HCT116 (cell line): ENCODE results near the gene TNNI2. TPM values are rescaled to one million over a fixed set of nuclear protein-coding genes. Genes with fewer than 3 reads are reported as not detected.

Source experiments
- ATAC-seq: fragments of 200-7000 bp; cut with Tn5 transposase; 2 replicates; pipeline ENCODE4 v1.9.1; 2020; ENCODE audit warnings: mild to moderate bottlenecking, moderate library complexity
- BruUV-seq: library from RNA; stranded (reverse); fragments of 400-500 nt; replicated peaks from 2 replicates; lab custom pipeline; 2021; lab: Mats Ljungman, UMichigan
- CTCF ChIA-PET: fragments of 300-600 bp; sonication (Branson Sonifier 250); formaldehyde crosslinking; loops from one replicate; lab custom pipeline; 2021; ENCODE audit warnings: antibody characterized with exemption; lab: Charles Lee
- POLR2A ChIA-PET: fragments of 300-600, 350-600 bp; sonication (Branson Sonifier 250); formaldehyde crosslinking; loops from one replicate; lab custom pipeline; 2021; ENCODE audit warnings: antibody characterized with exemption; lab: Charles Lee
- RAD21 ChIA-PET, 2 experiments: fragments of 300-600 bp; sonication (Branson Sonifier 250); formaldehyde crosslinking; loops; one replicate each; lab custom pipeline; 2023; ENCODE audit warnings: low total read pairs in 2 of 2; ENCODE audit not compliant: uncharacterized antibody in 2 of 2, unreplicated experiment in 2 of 2, low non-redundant PET in 1 of 2; lab: Charles Lee
- DNase-seq: peaks from one replicate; pipeline ENCODE4 v3.0.0-alpha.2; 2010; ENCODE audit warnings: low read depth, low spot score
- H2AFZ ChIP-seq: fragments of 200-600 bp; shearing (Covaris generic), sonication (generic); 2 replicates; pipeline ENCODE4 v1.6.1; 2017; ENCODE audit warnings: low read depth, mixed run types, mixed read lengths, antibody characterized with exemption, low read length; ENCODE audit not compliant: poor library complexity, severe bottlenecking
- H3K27ac ChIP-seq: 2 replicates; pipeline ENCODE4 v1.5.1; 2012; ENCODE audit warnings: low read depth, low read length
- H3K27me3 ChIP-seq: fragments of 200-600 bp; sonication (generic); 2 replicates; pipeline ENCODE4 v1.6.1; 2016; ENCODE audit warnings: mixed run types, low read length, mixed read lengths; ENCODE audit not compliant: insufficient read depth
- H3K36me3 ChIP-seq, 2 experiments: fragments of 200-500 bp in 1 of 2; fragments of 200-600 bp in 1 of 2; sonication (Bioruptor generic) in 1 of 2; sonication (generic) in 1 of 2; 2 replicates each; pipeline versions ENCODE4 v1.5.1 to v1.6.1; 2014 to 2016; ENCODE audit warnings: low read length in 2 of 2, inconsistent platforms in 1 of 2, mixed read lengths in 1 of 2, mixed run types in 1 of 2; ENCODE audit not compliant: insufficient read depth in 2 of 2, control insufficient read depth in 1 of 2
- H3K4me1 ChIP-seq, 2 experiments: fragments of 200-600 bp in 1 of 2; sonication (generic) in 1 of 2; 2 replicates each; pipeline versions ENCODE4 v1.5.1 to v1.6.1; 2012 to 2017; ENCODE audit warnings: low read length in 2 of 2, inconsistent platforms in 1 of 2, mild to moderate bottlenecking in 1 of 2, mixed read lengths in 1 of 2, mixed run types in 1 of 2, moderate library complexity in 1 of 2; ENCODE audit not compliant: insufficient read depth in 2 of 2, control insufficient read depth in 1 of 2
- H3K4me2 ChIP-seq: fragments of 200-600 bp; sonication (generic); 2 replicates; pipeline ENCODE4 v1.6.1; 2017; ENCODE audit warnings: mixed run types, low read length, mixed read lengths
- H3K4me3 ChIP-seq, 2 experiments: fragments of 200-600 bp in 1 of 2; sonication (generic) in 1 of 2; replicated peaks in 1 of 2; 2 replicates each; pipeline ENCODE4 v1.5.1; 2011 to 2016; ENCODE audit warnings: low read length in 2 of 2, control low read depth in 1 of 2, low read depth in 1 of 2, mild to moderate bottlenecking in 1 of 2, mixed read lengths in 1 of 2, mixed run types in 1 of 2
- H3K79me2 ChIP-seq: fragments of 200-600 bp; sonication (generic); 2 replicates; pipeline ENCODE4 v1.6.1; 2017; ENCODE audit warnings: mild to moderate bottlenecking, mixed run types, low read length, moderate library complexity, mixed read lengths; ENCODE audit not compliant: insufficient read depth
- H3K9ac ChIP-seq: fragments of 200-600 bp; sonication (generic); 2 replicates; pipeline ENCODE4 v1.6.1; 2016; ENCODE audit warnings: low read length, mixed read lengths
- H3K9me2 ChIP-seq: fragments of 200-600 bp; sonication (generic), shearing (Covaris generic); 2 replicates; pipeline ENCODE4 v1.6.1; 2017; ENCODE audit warnings: mixed run types, mild to moderate bottlenecking, moderate library complexity; ENCODE audit not compliant: insufficient read depth
- H3K9me3 ChIP-seq, 2 experiments: fragments of 200-500 bp in 1 of 2; fragments of 200-600 bp in 1 of 2; sonication (Bioruptor generic) in 1 of 2; sonication (generic) in 1 of 2; 2 replicates each; pipeline ENCODE4 v1.6.1; 2014 to 2017; ENCODE audit warnings: low read length in 2 of 2, mixed read lengths in 2 of 2, inconsistent platforms in 1 of 2, low read depth in 1 of 2, mild to moderate bottlenecking in 1 of 2, mixed run types in 1 of 2, moderate library complexity in 1 of 2; ENCODE audit not compliant: control insufficient read depth in 1 of 2, insufficient read depth in 1 of 2
- H4K20me1 ChIP-seq: fragments of 200-600 bp; sonication (generic), shearing (Covaris generic); 2 replicates; pipeline ENCODE4 v1.6.1; 2017; ENCODE audit warnings: mixed run types, mild to moderate bottlenecking, moderate library complexity; ENCODE audit not compliant: insufficient read depth
- ATF3 ChIP-seq: IDR thresholded peaks from 2 replicates; pipeline ENCODE4 v1.6.1; 2012
- CBX3 ChIP-seq: IDR thresholded peaks from 2 replicates; pipeline ENCODE4 v1.6.1; 2012; ENCODE audit warnings: low read depth
- CTCF ChIP-seq, 3 experiments: fragments of 200-600 bp in 1 of 3; sonication (generic) in 1 of 3; IDR thresholded peaks in 2 of 3; conservative IDR thresholded peaks in 1 of 3; 2 replicates each; pipeline ENCODE4 v1.5.1; 2012 to 2017; ENCODE audit warnings: low read depth in 2 of 3, low read length in 2 of 3, antibody characterized with exemption in 1 of 3, borderline replicate concordance in 1 of 3, control low read depth in 1 of 3, mild to moderate bottlenecking in 1 of 3, mixed read lengths in 1 of 3, mixed run types in 1 of 3, moderate library complexity in 1 of 3; ENCODE audit not compliant: insufficient read depth in 1 of 3
- EGR1 ChIP-seq: IDR thresholded peaks from 2 replicates; pipeline ENCODE4 v1.6.1; 2012; ENCODE audit warnings: low read depth
- EZH2phosphoT487 ChIP-seq: fragments of 200-600 bp; IDR thresholded peaks from 2 replicates; pipeline ENCODE4 v1.6.1; 2018; ENCODE audit warnings: antibody characterized with exemption, borderline replicate concordance
- FOSL1 ChIP-seq: IDR thresholded peaks from 2 replicates; pipeline ENCODE4 v1.6.1; 2012; ENCODE audit warnings: low read depth
- JUND ChIP-seq: IDR thresholded peaks from 2 replicates; pipeline ENCODE4 v1.6.1; 2012
- MAX ChIP-seq: IDR thresholded peaks from 2 replicates; pipeline ENCODE4 v1.6.1; 2012
- POLR2A ChIP-seq: IDR thresholded peaks from 2 replicates; pipeline ENCODE4 v1.7.0; 2011; ENCODE audit warnings: borderline replicate concordance; ENCODE audit not compliant: insufficient read depth, insufficient read length; ENCODE audit errors: extremely low read depth
- RAD21 ChIP-seq: IDR thresholded peaks from 2 replicates; pipeline ENCODE4 v1.6.1; 2012; ENCODE audit warnings: low read depth, mild to moderate bottlenecking
- REST ChIP-seq: IDR thresholded peaks from 2 replicates; pipeline ENCODE4 v1.6.1; 2012; ENCODE audit warnings: low read depth
- SP1 ChIP-seq: IDR thresholded peaks from 2 replicates; pipeline ENCODE4 v1.6.1; 2012; ENCODE audit warnings: low read depth
- SRF ChIP-seq: IDR thresholded peaks from 2 replicates; pipeline ENCODE4 v1.6.1; 2012; ENCODE audit warnings: low read depth
- TCF7L2 ChIP-seq: IDR thresholded peaks from 2 replicates; pipeline ENCODE4 v1.7.0; 2011; ENCODE audit warnings: borderline replicate concordance, inconsistent platforms; ENCODE audit not compliant: insufficient read depth, insufficient read length; ENCODE audit errors: extremely low read depth
- YY1 ChIP-seq: IDR thresholded peaks from 2 replicates; pipeline ENCODE4 v1.6.1; 2011; ENCODE audit warnings: low read length, low read depth, moderate library complexity, mild to moderate bottlenecking; ENCODE audit not compliant: insufficient replicate concordance; ENCODE audit errors: extremely low read depth
- ZFX ChIP-seq: fragments of 450-650 bp; IDR thresholded peaks from 2 replicates; pipeline ENCODE4 v1.6.1; 2017
- intact Hi-C: fragments of 100-400 bp; cut with micrococcal nuclease; formaldehyde crosslinking; loops from 2 replicates; pipeline ENCODE4 v1.10.0; 2022
- total RNA-seq: library from RNA; stranded (reverse); gene quantifications from one replicate; pipeline ENCODE4 v1.2.1, GENCODE V29; 2021; ENCODE audit not compliant: unreplicated experiment

The TNNI2 gene
- total RNA-seq, 1 experiment from 2014 or later, result not detected

- ATAC-seq, result no peak
- Histone ChIP-seq H2AFZ (no peak overlapping the region), H3K36me3 (no peaks in the 10 kb centered on the region), H3K9me2 (no peaks in the 10 kb centered on the region), H3K27ac (no peak overlapping the region), H3K9ac (no peak overlapping the region), H3K4me2 (no peak overlapping the region), H4K20me1 (no peaks in the 10 kb centered on the region), H3K4me1 (peaks cover 18% of the 10 kb centered on the region in 2 experiments), H3K4me3 (no peak overlapping the region), H3K79me2 (no peaks in the 10 kb centered on the region), H3K27me3 (no peaks in the 10 kb centered on the region), H3K9me3 (no peaks in the 10 kb centered on the region)
- CTCF ChIA-PET, result interaction anchor here (1.2 kb wide), 1 partner anchor 17 kb away, joined by 3 read pairs; no protein-coding TSS in a partner anchor
- DNase-seq, result no peak
- TF ChIP-seq CBX3 (no peak), JUND (no peak), REST (no peak), ZFX (no peak), TCF7L2 (no peak), POLR2A (no peak), EZH2phosphoT487 (no peak), ATF3 (no peak), RAD21 (no peak), EGR1 (no peak), SRF (no peak), SP1 (no peak), CTCF (IDR thresholded peaks at IDR 0.05 in 2 of 3, conservative IDR thresholded peaks at IDR 0.05 in 1 of 3; ENCODE audit: borderline replicate concordance in 1 of 3, insufficient read depth in 1 of 3, low read depth in 2 of 3, low read length in 2 of 3) (no peak), FOSL1 (no peak), MAX (no peak), YY1 (no peak)
- RAD21 ChIA-PET, result no interaction called here
- BruUV-seq, result no TSS peak
- POLR2A ChIA-PET, result no interaction called here
- intact Hi-C loops, result no loop called here
Observed at GRCh38 chr11:1859004-1859403, 20.2 kb downstream of the TNNI2 start.
